HG02852 (cell line): ENCODE data around the gene CS.
"Not testable (repeated sequence)": the region's sequence is repeated elsewhere in the genome, so short reads cannot be mapped to it uniquely, and the experiment has no call there.

Experiments
- ATAC-seq: cut with Tn5 transposase; IDR thresholded peaks from one replicate; pipeline ENCODE4 v1.9.1; 2021; ENCODE audit warnings: mild to moderate bottlenecking, moderate library complexity; ENCODE audit not compliant: unreplicated experiment

Gene CS

DNA sequence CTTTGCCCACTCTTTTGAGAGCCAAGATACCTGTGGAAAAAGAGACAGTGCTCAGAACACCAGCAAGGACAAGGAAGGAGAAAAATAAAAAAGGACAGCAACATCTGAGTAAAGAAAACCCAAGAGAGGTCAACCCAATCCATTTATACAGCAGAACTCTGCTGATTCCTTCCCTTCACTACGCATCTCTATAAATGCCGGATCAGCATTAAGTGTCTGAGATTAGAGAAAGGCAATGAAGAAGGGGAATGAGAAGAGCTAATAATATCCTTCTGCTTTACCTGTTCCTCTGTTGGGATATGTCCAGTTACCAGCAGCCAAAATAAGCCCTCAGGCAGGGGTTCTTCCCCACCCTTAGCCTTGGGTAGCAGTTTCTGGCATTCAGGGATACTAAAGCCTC, 17.6 kb downstream of the CS start:
- ATAC-seq, result no peak

DNA sequence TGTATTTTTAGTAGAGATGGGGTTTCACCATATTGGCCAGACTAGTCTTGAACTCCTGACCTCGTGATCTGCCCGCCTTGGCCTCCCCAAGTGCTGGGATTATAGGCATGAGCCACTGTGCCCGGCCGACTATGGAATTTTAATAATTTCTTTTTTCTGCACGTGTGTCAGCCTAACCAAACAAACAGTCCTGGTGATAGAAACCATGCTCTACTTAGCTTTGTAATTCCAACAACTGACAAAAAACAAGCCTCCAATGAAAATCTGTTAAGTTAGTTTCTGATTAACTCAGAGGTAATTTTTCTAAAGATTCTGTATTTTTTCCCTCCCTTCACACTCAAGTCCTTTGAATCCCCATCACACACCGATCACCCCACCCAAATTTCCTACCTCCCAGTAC, 18.1 kb downstream of the CS start:
- no peak for ATAC-seq

DNA sequence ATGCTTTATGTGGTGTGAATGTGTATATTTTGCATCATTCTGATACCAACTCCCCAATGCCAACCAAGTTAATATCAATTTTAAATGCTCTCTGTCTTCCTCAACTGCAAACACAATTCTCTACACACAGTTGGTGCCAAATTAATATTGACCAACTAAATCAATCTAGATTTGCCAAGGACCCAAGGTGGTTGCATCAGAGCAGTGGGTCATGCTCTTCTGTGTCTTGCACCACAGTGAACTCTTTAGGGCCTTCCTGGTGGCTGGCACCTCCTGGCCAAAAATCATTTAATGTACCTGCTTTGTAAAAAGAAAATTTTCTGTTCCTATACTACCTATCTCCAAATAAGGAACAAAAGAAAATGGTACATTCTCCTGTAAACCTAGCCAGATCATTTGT, 19.3 kb downstream of the CS start:
- ATAC-seq, result no peak

- no peak for ATAC-seq
These were observed 21.2 kb downstream of the CS start for GRCh38 chr12:56278905-56279304.

GRCh38 chr12:56274299-56274698, 25.8 kb downstream of the CS start:
- no peak for ATAC-seq

- not testable (repeated sequence) for ATAC-seq
These were observed 27.7 kb downstream of the CS start for GRCh38 chr12:56272468-56272867.

DNA sequence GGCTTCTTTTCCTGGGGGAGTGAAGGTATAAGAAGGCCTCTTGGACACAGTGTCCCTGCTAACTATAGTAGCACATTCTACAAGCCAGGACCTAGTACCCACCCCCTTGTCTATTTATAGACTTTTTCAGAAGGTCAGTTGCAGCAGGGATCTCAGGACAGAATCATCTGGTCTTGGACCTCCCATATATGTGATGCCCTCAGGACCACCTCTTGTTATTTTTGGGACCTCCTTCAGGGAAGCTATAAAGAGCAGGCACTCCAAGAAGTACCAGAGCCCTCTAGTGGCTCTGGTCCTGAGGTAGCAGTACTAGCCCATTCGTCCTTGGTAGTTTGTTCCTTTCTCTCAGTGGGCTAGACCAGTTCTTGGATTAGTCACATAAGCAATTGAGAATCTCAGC, 29.1 kb downstream of the CS start:
- no peak for ATAC-seq

- ATAC-seq, result no peak
These were observed 32.6 kb downstream of the CS start for GRCh38 chr12:56267443-56268071.

DNA sequence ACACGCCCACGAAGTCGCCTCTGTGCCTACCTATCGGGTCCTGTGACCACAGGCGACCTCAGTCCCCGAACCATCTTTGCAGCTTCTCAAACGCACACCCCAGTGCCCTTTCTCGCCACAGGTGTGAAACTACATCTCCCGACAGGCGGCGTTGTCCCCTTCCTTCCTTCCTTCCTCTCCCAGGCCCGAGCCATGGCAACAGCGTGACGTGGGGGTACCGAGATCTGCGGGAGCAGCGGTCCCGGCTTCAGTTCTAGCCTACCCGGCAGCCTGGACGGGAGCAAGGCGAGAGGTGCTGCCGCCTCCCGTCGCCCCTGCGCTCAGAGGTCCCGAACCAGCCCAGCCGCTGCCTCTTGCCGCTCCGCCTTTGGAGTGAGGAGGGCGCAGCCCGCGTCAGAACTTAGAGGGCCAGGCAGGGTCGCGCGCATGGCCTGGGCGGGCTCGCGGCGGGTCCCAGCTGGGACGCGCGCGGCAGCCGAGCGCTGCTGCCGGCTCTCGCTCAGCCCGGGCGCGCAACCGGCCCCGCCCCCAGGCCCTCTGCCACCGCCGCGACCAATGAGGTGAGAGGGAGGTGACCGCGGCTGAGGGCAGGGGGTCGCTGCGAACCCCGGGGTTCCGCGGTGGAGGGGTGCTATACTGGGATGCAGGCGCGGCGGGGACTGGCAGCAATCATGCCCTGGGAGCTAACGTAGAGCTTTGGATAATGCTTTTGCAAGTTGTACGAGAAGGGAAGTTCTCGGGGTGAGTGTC, 33.3 kb downstream of the CS start, which contains the start of gene COQ10A:
Gene COQ10A (plus strand): TSS at position 250 of the 750 bp plus-strand sequence. CDS start 177 bp downstream, at position 427.
- ATAC-seq, result peak; percentile 91

DNA sequence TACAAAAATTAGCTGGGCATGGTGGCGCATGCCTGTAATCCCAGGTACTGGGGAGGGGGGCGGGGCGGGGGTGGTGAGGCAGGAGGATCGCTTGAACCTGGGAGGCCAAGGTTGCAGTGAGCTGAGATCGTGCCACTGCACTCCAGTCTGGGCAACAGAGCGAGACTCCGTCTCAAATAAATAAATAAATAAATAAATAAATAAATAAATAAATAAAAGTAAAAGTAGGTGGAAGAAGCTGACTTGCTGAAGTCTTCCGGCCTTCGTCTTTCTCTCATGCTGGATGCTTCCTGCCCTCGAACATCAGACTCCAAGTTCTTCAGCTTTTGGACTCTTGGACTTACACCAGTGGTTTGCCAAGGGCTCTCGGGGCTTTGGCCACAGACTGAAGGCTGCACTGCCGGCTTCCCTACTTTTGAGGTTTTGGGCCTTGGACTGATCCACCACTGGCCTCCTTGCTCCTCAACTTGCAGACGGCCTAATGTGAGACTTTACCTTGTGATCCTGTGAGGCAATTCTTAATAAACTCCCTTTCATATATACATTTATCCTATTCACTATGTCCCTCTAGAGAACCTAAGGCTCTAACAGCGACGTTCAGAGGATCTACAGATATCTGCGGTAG, 34.0 kb downstream of the CS start:
- ATAC-seq, result not testable (repeated sequence)

DNA sequence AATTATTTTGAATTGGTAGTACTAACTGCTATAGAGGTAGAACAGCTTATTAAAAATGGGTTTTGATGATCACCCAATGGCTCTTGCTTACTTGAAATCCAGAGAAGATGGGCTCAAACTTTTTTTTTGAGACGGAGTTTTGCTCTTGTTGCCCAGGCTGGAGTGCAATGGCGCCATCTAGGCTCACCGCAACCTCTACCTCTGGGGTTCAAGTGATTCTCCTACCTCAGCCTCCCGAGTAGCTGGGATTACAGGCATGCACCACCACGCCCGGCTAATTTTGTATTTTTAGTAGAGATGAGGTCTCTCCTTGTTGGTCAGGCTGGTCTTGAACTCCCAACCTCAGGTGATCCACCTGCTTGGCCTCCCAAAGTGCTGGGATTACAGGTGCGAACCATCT, 37.2 kb downstream of the CS start:
- not testable (repeated sequence) for ATAC-seq

DNA sequence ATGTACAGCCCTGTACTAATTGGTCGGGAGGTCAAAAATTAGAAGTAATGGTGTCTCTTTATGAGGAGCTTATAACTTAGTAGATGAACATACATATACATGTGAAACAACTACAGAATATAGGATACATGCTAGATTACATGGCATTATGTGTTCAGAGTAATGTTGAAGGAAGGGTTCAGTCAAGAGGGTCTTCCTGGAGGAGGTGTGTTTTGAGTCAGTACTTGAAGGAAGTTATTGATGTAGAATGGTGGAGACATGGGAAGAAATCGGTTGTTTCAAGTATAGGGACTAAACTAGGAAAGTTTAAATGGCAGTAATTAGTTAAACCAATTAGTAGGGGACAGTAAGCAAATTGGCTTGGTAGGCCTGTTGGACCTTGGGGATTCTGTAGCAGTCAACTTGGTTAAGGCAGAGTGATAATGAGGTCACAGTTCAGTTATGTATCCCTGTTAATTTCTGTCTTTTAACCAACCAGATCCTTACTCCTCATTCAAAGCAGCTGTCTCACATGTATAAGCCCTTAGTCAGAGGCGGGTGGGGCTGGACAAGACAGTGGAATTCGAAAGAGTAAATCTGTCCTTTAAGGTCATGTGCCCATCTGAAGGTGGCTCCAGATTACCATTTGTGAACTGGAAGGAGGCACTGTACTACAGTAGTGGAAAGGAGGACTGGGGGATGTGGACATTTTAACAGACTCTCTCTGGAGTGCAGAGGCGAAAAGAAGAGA, 38.5 kb downstream of the CS start:
- no peak for ATAC-seq

- ATAC-seq, result no peak
These were observed 39.2 kb downstream of the CS start for GRCh38 chr12:56260921-56261320.

GRCh38 chr12:56260380-56260779, 39.8 kb downstream of the CS start:
- no peak for ATAC-seq

DNA sequence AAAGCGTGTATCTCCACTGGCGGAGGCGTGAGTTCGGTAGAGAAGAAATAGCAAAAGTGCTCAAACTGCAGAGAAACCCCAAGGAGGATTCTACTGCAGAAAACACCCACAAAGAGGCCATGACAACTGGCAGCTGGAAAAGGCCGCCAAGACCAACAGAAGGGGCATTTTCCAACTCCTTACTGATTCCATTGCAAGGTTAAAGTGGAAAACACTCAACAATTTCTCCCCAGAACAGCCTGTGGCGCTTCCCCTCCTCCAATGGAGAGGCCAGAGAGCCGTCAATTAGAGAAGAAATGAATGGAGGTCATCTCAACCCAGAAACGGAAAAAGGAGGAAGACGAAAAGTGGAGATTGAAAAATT, 41.3 kb downstream of the CS start:
- no peak for ATAC-seq

DNA sequence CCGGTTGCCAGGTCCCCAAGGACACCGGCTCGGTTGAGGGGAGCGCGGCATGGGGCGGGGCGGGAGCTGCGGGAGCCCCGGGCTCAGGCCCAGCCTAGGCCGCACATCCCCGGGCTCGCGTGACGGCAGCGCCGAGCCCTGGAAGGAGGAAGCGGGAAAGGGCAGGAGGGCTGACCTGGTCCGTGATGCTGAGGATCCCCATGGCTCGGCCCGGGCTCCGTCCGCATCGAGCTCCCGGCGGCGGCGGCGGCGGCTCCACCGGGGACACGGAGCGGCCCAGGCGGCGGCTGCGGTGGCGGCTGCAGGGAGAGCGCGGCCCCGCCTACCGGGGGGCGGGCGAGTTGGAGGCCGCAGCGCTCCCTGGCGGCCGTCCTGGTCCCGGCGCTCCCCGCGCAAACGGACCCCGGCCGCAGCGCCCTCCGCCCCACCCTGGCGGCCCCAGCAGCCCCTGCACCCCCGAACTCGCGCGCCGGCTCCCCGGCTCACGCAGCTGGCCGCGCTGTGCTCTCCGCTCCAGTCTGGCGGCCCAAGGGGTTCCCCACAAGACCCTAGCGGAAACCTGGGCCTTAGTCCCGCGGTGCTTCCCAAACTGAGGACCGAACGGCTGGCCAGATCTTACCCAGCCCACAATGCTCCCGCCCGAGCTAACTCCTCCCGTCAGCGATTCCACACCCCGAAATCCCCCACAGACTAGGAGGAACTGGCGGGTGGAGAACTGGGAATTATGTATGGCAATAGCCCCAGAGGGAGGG, 41.9 kb downstream of the CS start, which contains the start of gene ANKRD52:
Gene ANKRD52 (minus strand): TSS at position 317 of the 752 bp plus-strand sequence. CDS start 115 bp downstream, at position 202.
- peak; percentile 91 for ATAC-seq

DNA sequence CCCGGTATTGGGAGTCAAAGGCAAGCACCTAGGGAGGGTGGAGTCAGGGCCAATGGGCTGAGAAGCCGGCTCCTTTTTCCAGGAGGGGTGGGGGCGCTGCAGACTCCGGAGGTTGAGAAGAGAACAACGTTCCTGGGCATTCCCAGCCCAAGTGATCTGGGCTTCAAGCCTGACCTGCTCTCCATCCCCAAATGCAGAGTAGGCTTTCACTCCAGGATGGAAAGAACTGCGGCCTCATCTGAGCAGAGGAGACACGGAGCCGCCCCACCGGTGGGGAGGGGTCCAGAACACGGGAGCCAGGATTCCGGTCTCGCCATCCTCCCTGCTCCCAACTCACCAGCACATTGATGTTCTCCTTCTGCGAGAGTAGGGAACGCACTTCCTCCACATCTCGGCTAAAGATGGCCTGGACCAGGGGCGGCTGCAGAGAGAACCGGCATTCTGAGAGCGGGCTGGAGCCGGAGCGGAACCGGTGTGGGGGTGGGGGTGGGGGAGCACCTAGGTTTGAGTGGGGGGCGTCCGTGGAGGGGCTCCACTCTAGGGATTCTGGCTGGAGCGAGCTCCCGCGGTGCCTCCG, 42.6 kb downstream of the CS start:
- ATAC-seq, result peak; percentile 8

- no peak for ATAC-seq
These were observed 43.1 kb downstream of the CS start for GRCh38 chr12:56257071-56257470.

GRCh38 chr12:56256326-56256960, 43.7 kb downstream of the CS start:
- no peak for ATAC-seq

DNA sequence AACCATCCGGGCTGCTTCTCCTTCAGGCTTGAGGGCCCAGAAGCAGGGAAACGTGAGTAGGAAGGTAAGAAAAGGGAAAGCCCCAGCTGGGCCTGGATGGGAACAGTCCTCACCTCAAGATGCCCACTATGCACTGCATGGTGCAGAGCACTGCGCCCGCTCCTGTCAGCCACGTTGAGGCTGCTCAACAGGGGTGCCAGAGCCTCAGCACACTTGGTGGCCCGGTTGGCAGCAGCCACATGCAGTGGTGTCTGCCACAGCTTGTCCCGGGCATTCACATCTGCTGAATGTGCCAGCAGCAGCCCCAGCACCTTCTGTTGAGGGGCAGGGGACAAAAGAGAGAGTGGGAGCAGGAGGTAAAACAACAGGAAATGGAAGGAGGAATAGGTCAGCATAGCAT, 44.5 kb downstream of the CS start:
- ATAC-seq, result no peak
